Measurements from ENCODE around the gene ARSD. TPM values are rescaled to one million over a fixed set of nuclear protein-coding genes. Genes with fewer than 3 reads are reported as not detected.

The ARSD gene
- total and polyA plus RNA-seq, 2 of the 8 experiments (the other 6 are each of a cell fraction or from before 2014, with no cell fraction given), result 1.8 to 3.2 TPM

DNA sequence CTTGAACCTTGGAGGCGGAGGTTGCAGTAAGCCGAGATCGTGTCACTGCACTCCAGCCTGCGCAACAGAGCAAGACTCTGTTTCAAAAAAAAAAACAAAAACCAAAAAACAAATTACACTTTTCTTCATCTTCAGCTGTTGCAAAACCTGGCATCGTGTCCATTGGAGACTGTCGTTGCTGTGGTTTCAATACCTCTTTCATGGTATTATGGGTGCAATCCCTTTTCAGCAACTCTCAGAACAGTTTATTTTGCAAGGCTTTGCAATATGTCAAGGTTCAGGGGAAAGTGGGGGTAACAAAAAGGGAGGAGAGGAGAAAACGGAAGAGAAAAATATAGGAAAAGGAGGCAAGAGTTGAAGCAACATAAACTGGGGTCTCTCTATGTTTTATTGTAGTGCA lies 40.8 kb downstream of the ARSD start (continued):
- TF ChIP-seq, protein P1, sequence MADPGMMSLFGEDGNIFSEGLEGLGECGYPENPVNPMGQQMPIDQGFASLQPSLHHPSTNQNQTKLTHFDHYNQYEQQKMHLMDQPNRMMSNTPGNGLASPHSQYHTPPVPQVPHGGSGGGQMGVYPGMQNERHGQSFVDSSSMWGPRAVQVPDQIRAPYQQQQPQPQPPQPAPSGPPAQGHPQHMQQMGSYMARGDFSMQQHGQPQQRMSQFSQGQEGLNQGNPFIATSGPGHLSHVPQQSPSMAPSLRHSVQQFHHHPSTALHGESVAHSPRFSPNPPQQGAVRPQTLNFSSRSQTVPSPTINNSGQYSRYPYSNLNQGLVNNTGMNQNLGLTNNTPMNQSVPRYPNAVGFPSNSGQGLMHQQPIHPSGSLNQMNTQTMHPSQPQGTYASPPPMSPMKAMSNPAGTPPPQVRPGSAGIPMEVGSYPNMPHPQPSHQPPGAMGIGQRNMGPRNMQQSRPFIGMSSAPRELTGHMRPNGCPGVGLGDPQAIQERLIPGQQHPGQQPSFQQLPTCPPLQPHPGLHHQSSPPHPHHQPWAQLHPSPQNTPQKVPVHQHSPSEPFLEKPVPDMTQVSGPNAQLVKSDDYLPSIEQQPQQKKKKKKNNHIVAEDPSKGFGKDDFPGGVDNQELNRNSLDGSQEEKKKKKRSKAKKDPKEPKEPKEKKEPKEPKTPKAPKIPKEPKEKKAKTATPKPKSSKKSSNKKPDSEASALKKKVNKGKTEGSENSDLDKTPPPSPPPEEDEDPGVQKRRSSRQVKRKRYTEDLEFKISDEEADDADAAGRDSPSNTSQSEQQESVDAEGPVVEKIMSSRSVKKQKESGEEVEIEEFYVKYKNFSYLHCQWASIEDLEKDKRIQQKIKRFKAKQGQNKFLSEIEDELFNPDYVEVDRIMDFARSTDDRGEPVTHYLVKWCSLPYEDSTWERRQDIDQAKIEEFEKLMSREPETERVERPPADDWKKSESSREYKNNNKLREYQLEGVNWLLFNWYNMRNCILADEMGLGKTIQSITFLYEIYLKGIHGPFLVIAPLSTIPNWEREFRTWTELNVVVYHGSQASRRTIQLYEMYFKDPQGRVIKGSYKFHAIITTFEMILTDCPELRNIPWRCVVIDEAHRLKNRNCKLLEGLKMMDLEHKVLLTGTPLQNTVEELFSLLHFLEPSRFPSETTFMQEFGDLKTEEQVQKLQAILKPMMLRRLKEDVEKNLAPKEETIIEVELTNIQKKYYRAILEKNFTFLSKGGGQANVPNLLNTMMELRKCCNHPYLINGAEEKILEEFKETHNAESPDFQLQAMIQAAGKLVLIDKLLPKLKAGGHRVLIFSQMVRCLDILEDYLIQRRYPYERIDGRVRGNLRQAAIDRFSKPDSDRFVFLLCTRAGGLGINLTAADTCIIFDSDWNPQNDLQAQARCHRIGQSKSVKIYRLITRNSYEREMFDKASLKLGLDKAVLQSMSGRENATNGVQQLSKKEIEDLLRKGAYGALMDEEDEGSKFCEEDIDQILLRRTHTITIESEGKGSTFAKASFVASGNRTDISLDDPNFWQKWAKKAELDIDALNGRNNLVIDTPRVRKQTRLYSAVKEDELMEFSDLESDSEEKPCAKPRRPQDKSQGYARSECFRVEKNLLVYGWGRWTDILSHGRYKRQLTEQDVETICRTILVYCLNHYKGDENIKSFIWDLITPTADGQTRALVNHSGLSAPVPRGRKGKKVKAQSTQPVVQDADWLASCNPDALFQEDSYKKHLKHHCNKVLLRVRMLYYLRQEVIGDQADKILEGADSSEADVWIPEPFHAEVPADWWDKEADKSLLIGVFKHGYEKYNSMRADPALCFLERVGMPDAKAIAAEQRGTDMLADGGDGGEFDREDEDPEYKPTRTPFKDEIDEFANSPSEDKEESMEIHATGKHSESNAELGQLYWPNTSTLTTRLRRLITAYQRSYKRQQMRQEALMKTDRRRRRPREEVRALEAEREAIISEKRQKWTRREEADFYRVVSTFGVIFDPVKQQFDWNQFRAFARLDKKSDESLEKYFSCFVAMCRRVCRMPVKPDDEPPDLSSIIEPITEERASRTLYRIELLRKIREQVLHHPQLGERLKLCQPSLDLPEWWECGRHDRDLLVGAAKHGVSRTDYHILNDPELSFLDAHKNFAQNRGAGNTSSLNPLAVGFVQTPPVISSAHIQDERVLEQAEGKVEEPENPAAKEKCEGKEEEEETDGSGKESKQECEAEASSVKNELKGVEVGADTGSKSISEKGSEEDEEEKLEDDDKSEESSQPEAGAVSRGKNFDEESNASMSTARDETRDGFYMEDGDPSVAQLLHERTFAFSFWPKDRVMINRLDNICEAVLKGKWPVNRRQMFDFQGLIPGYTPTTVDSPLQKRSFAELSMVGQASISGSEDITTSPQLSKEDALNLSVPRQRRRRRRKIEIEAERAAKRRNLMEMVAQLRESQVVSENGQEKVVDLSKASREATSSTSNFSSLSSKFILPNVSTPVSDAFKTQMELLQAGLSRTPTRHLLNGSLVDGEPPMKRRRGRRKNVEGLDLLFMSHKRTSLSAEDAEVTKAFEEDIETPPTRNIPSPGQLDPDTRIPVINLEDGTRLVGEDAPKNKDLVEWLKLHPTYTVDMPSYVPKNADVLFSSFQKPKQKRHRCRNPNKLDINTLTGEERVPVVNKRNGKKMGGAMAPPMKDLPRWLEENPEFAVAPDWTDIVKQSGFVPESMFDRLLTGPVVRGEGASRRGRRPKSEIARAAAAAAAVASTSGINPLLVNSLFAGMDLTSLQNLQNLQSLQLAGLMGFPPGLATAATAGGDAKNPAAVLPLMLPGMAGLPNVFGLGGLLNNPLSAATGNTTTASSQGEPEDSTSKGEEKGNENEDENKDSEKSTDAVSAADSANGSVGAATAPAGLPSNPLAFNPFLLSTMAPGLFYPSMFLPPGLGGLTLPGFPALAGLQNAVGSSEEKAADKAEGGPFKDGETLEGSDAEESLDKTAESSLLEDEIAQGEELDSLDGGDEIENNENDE (IDR thresholded peaks at IDR 0.05; ENCODE audit: insufficient replicate concordance, low read length), result no peak
- TF ChIP-seq RFX5 (IDR thresholded peaks at IDR 0.05; ENCODE audit: borderline replicate concordance, low read depth, low read length), result no peak
- TF ChIP-seq POU5F1 (IDR thresholded peaks at IDR 0.05; ENCODE audit: low read depth, low read length), result no peak
- no peak for TF ChIP-seq SAP30 (IDR thresholded peaks at IDR 0.05; ENCODE audit: insufficient read depth, insufficient replicate concordance, low read length)
- no peak for TF ChIP-seq BACH1 (IDR thresholded peaks at IDR 0.05; ENCODE audit: low read length)
- TF ChIP-seq SUZ12 (IDR thresholded peaks at IDR 0.05; ENCODE audit: low read length), result no peak
- TF ChIP-seq CBX8 (IDR thresholded peaks at IDR 0.05; ENCODE audit: borderline replicate concordance, low read depth, low read length), result no peak
- no peak for TF ChIP-seq EGR1 (IDR thresholded peaks at IDR 0.05; ENCODE audit: borderline replicate concordance, low read depth, low read length)
- TF ChIP-seq EZH2 (IDR thresholded peaks at IDR 0.05; ENCODE audit: low read depth, low read length, severe bottlenecking), result no peak
- TF ChIP-seq CHD2 (IDR thresholded peaks at IDR 0.05; ENCODE audit: low read length), result no peak
